Neuron (in vitro differentiated cells): ENCODE results near the gene ARHGEF2.

Experiments
- H2AFZ ChIP-seq: one replicate; pipeline ENCODE4 v1.6.1; 2013; ENCODE audit warnings: low read depth, mild to moderate bottlenecking, inconsistent platforms, low read length, moderate library complexity
- H3K27me3 ChIP-seq: one replicate; pipeline ENCODE4 v1.6.1; 2013; ENCODE audit warnings: low read length; ENCODE audit not compliant: insufficient read depth
- H3K36me3 ChIP-seq: one replicate; pipeline ENCODE4 v1.6.1; 2013; ENCODE audit warnings: low read length; ENCODE audit not compliant: insufficient read depth
- H3K4me1 ChIP-seq: one replicate; pipeline ENCODE4 v1.6.1; 2013; ENCODE audit warnings: low read length; ENCODE audit not compliant: insufficient read depth
- H3K4me3 ChIP-seq: 2 replicates; pipeline ENCODE4 v1.5.1; 2013; ENCODE audit warnings: mild to moderate bottlenecking, low read length, moderate library complexity
- H3K9me3 ChIP-seq: one replicate; pipeline ENCODE4 v1.6.1; 2013; ENCODE audit warnings: low read length

The ARHGEF2 gene

GRCh38 chr1:155983191-155984024 is 5.1 kb upstream of the ARHGEF2 start:
- H3K27me3 ChIP-seq: no peaks in the 10 kb centered on the region
- no peak overlapping the region for H3K4me3 ChIP-seq
- H3K36me3 ChIP-seq: no peaks in the 10 kb centered on the region
- H2AFZ ChIP-seq: no peak overlapping the region
- no peaks in the 10 kb centered on the region for H3K9me3 ChIP-seq
- peaks cover 8% of the 10 kb centered on the region for H3K4me1 ChIP-seq

- H3K36me3 ChIP-seq: no peaks in the 10 kb centered on the region
- H3K9me3 ChIP-seq: no peaks in the 10 kb centered on the region
- H2AFZ ChIP-seq: no peak overlapping the region
- peaks cover 12% of the 10 kb centered on the region for H3K4me1 ChIP-seq
- H3K4me3 ChIP-seq: no peak overlapping the region
- H3K27me3 ChIP-seq: no peaks in the 10 kb centered on the region
Observed at GRCh38 chr1:155982106-155982505, 3.8 kb upstream of the ARHGEF2 start.

- H2AFZ ChIP-seq: no peak overlapping the region
- H3K9me3 ChIP-seq: no peaks in the 10 kb centered on the region
- H3K4me1 ChIP-seq: peaks cover 18% of the 10 kb centered on the region
- no peaks in the 10 kb centered on the region for H3K27me3 ChIP-seq
- no peaks in the 10 kb centered on the region for H3K36me3 ChIP-seq
- no peak overlapping the region for H3K4me3 ChIP-seq
Observed at GRCh38 chr1:155981266-155982088, 3.1 kb upstream of the ARHGEF2 start.

GRCh38 chr1:155979597-155980343 is 1.4 kb upstream of the ARHGEF2 start:
- no peaks in the 10 kb centered on the region for H3K36me3 ChIP-seq
- H3K9me3 ChIP-seq: no peaks in the 10 kb centered on the region
- no peak overlapping the region for H2AFZ ChIP-seq
- no peak overlapping the region for H3K4me3 ChIP-seq
- H3K4me1 ChIP-seq: peaks cover 35% of the 10 kb centered on the region
- no peaks in the 10 kb centered on the region for H3K27me3 ChIP-seq

GRCh38 chr1:155978973-155979429 is 654 bp upstream of the ARHGEF2 start:
- peaks cover 41% of the 10 kb centered on the region for H3K4me1 ChIP-seq
- peak overlapping the region; percentile 71 for H2AFZ ChIP-seq
- H3K27me3 ChIP-seq: no peaks in the 10 kb centered on the region
- H3K36me3 ChIP-seq: no peaks in the 10 kb centered on the region
- peak overlapping the region; percentile 76 for H3K4me3 ChIP-seq
- no peaks in the 10 kb centered on the region for H3K9me3 ChIP-seq

GRCh38 chr1:155977690-155978324 is 540 bp downstream of the ARHGEF2 start:
- Histone ChIP-seq H2AFZ (peak overlapping the region; percentile 71), H3K36me3 (no peaks in the 10 kb centered on the region), H3K4me1 (peaks cover 41% of the 10 kb centered on the region), H3K9me3 (no peaks in the 10 kb centered on the region), H3K27me3 (no peaks in the 10 kb centered on the region), H3K4me3 (peak overlapping the region; percentile 76)

- H3K4me3 ChIP-seq: peak overlapping the region; percentile 76
- H3K9me3 ChIP-seq: no peaks in the 10 kb centered on the region
- peaks cover 44% of the 10 kb centered on the region for H3K4me1 ChIP-seq
- no peaks in the 10 kb centered on the region for H3K27me3 ChIP-seq
- no peak overlapping the region for H2AFZ ChIP-seq
- no peaks in the 10 kb centered on the region for H3K36me3 ChIP-seq
Observed at GRCh38 chr1:155976913-155977689, 1.2 kb downstream of the ARHGEF2 start.

GRCh38 chr1:155976062-155976912 is 2.1 kb downstream of the ARHGEF2 start:
- Histone ChIP-seq H3K9me3 (no peaks in the 10 kb centered on the region), H3K36me3 (no peaks in the 10 kb centered on the region), H3K27me3 (no peaks in the 10 kb centered on the region), H2AFZ (no peak overlapping the region), H3K4me3 (peak overlapping the region; percentile 76), H3K4me1 (peaks cover 47% of the 10 kb centered on the region)

GRCh38 chr1:155975375-155976061 is 2.8 kb downstream of the ARHGEF2 start:
- no peak overlapping the region for H2AFZ ChIP-seq
- peaks cover 50% of the 10 kb centered on the region for H3K4me1 ChIP-seq
- H3K27me3 ChIP-seq: no peaks in the 10 kb centered on the region
- H3K4me3 ChIP-seq: peak overlapping the region; percentile 76
- H3K9me3 ChIP-seq: no peaks in the 10 kb centered on the region
- H3K36me3 ChIP-seq: no peaks in the 10 kb centered on the region

- no peak overlapping the region for H2AFZ ChIP-seq
- peaks cover under 1% of the 10 kb centered on the region for H3K36me3 ChIP-seq
- H3K4me1 ChIP-seq: peaks cover 60% of the 10 kb centered on the region
- no peaks in the 10 kb centered on the region for H3K27me3 ChIP-seq
- H3K9me3 ChIP-seq: no peaks in the 10 kb centered on the region
- H3K4me3 ChIP-seq: peak overlapping the region; percentile 76
Observed at GRCh38 chr1:155974208-155975115, 3.9 kb downstream of the ARHGEF2 start.
